A549 (cell line): Measurements from ENCODE around the gene CAMK4. TPM values are rescaled to one million over a fixed set of nuclear protein-coding genes. Genes with fewer than 3 reads are reported as not detected.

Experiments
- ATAC-seq, 2 experiments: fragments of 200-7000 bp in 1 of 2; fragments of >200 bp in 1 of 2; cut with Nextera tagmentation in 1 of 2; cut with Tn5 transposase in 1 of 2; 3 replicates each; pipeline versions ENCODE4 v1.8.0 to v1.9.1; 2018 to 2020; ENCODE audit warnings: mild to moderate bottlenecking in 1 of 2, moderate library complexity in 1 of 2
- CTCF ChIA-PET: fragments of 300-600 bp; sonication (Branson Sonifier 250); formaldehyde crosslinking; extraction: SDS; loops from one replicate; lab custom pipeline; 2021; ENCODE audit warnings: antibody characterized with exemption, inconsistent platforms; lab: Yijun Ruan, JAX
- POLR2A ChIA-PET: fragments of 350-600 bp; formaldehyde crosslinking; extraction: SDS; loops from one replicate; lab custom pipeline; 2021; ENCODE audit warnings: antibody characterized with exemption, inconsistent platforms; lab: Yijun Ruan, JAX
- DNase-seq, 2 experiments: peaks; one replicate each; pipeline versions ENCODE4 v3.0.0 to v3.0.0-alpha.2; 2011 to 2016; ENCODE audit warnings: low read depth in 1 of 2, low spot score in 1 of 2
- FAIRE-seq: peaks from 2 replicates; lab custom pipeline; 2011; peaks lifted over from hg19 to GRCh38; lab: Jason Lieb, UNC
- H3K27ac ChIP-seq, 2 experiments: fragments of >200 bp; sonication (Bioruptor Twin); formaldehyde crosslinking; 3 replicates each; pipeline ENCODE4 v1.5.1; 2016 to 2017
- H3K4me1 ChIP-seq: fragments of >200 bp; sonication (Bioruptor Twin); formaldehyde crosslinking; 3 replicates; pipeline ENCODE4 v1.6.1; 2016
- H3K4me2 ChIP-seq: fragments of >200 bp; sonication (Bioruptor Twin); formaldehyde crosslinking; 3 replicates; pipeline ENCODE4 v1.6.1; 2016
- H3K4me3 ChIP-seq: fragments of >200 bp; sonication (Bioruptor Twin); formaldehyde crosslinking; 3 replicates; pipeline ENCODE4 v1.5.1; 2016
- H3K9me3 ChIP-seq: fragments of >200 bp; sonication (Bioruptor Twin); formaldehyde crosslinking; 3 replicates; pipeline ENCODE4 v1.6.1; 2016
- BHLHE40 ChIP-seq: IDR thresholded peaks from 2 replicates; pipeline ENCODE4 v1.6.1; 2012; ENCODE audit warnings: low read depth, low read length, inconsistent platforms
- CHD2 ChIP-seq: fragments of 150-350 bp; IDR thresholded peaks from 2 replicates; pipeline ENCODE4 v1.6.1; 2014; ENCODE audit warnings: low read length; ENCODE audit not compliant: partially characterized antibody
- ELK1 ChIP-seq: fragments of 150-350 bp; IDR thresholded peaks from 2 replicates; pipeline ENCODE4 v1.6.1; 2014; ENCODE audit warnings: low read depth, mild to moderate bottlenecking, low read length
- FOSL2 ChIP-seq, 2 experiments: fragments of 450-650 bp in 1 of 2; fragments of >200 bp in 1 of 2; sonication (Bioruptor Twin) in 1 of 2; formaldehyde crosslinking; IDR thresholded peaks; 2 replicates each; pipeline versions ENCODE4 v1.5.0 to v1.6.1; 2016 to 2020; ENCODE audit warnings: mild to moderate bottlenecking in 1 of 2, moderate library complexity in 1 of 2
- FOXS1 ChIP-seq: fragments of 250-450 bp; sonication (Bioruptor Pico); IDR thresholded peaks from 2 replicates; pipeline ENCODE4 v1.5.0; 2020; ENCODE audit warnings: mild to moderate bottlenecking, moderate library complexity
- GATA3 ChIP-seq: IDR thresholded peaks from 2 replicates; pipeline ENCODE4 v1.6.1; 2012; ENCODE audit warnings: borderline replicate concordance
- HDAC2 ChIP-seq: fragments of 200-600 bp; sonication (generic); IDR thresholded peaks from 2 replicates; pipeline ENCODE4 v1.6.1; 2016
- HMGXB4 ChIP-seq: fragments of 250-450 bp; sonication (Bioruptor Pico); IDR thresholded peaks from 2 replicates; pipeline ENCODE4 v1.5.0; 2021; ENCODE audit warnings: mild to moderate bottlenecking, moderate library complexity, borderline replicate concordance
- JUN ChIP-seq, 2 experiments: fragments of >200 bp; sonication (Bioruptor Twin); formaldehyde crosslinking; IDR thresholded peaks; 2 replicates in 1 of 2; 3 replicates in 1 of 2; pipeline ENCODE4 v1.6.1; 2016 to 2017
- KDM1A ChIP-seq: fragments of 200-600 bp; sonication (generic); IDR thresholded peaks from 2 replicates; pipeline ENCODE4 v1.6.1; 2016; ENCODE audit warnings: low read depth, mild to moderate bottlenecking
- MAFK ChIP-seq: fragments of 450-650 bp; IDR thresholded peaks from 2 replicates; pipeline ENCODE4 v1.6.1; 2014; ENCODE audit not compliant: partially characterized antibody
- MAZ ChIP-seq: fragments of 150-350 bp; IDR thresholded peaks from 2 replicates; pipeline ENCODE4 v1.6.1; 2014; ENCODE audit warnings: antibody characterized with exemption, low read depth, low read length, borderline replicate concordance
- NFE2L2 ChIP-seq: fragments of 150-350 bp; conservative IDR thresholded peaks from 2 replicates; pipeline ENCODE4 v1.6.1; 2014; ENCODE audit warnings: low read length
- NR3C1 ChIP-seq: fragments of >200 bp; sonication (Bioruptor Twin); formaldehyde crosslinking; IDR thresholded peaks from 3 replicates; pipeline ENCODE4 v1.6.1; 2017
- PHF8 ChIP-seq: fragments of 200-600 bp; sonication (generic); IDR thresholded peaks from 2 replicates; pipeline ENCODE4 v1.6.1; 2016; ENCODE audit warnings: low read depth, mild to moderate bottlenecking, antibody characterized with exemption, moderate library complexity, borderline replicate concordance
- POLR2A ChIP-seq: IDR thresholded peaks from 2 replicates; pipeline ENCODE4 v1.6.1; 2012; ENCODE audit warnings: mild to moderate bottlenecking, low read length
- RFX5 ChIP-seq: fragments of 450-650 bp; IDR thresholded peaks from 2 replicates; pipeline ENCODE4 v1.7.1; 2014; ENCODE audit warnings: antibody characterized with exemption, mild to moderate bottlenecking, moderate library complexity
- RNF2 ChIP-seq: fragments of 200-600 bp; sonication (generic); IDR thresholded peaks from 2 replicates; pipeline ENCODE4 v1.6.1; 2016; ENCODE audit warnings: low read depth, mild to moderate bottlenecking, antibody characterized with exemption, moderate library complexity, borderline replicate concordance
- TFCP2L1 ChIP-seq: fragments of 250-450 bp; sonication (Bioruptor Pico); IDR thresholded peaks from 2 replicates; pipeline ENCODE4 v1.5.0; 2021; ENCODE audit warnings: mild to moderate bottlenecking
- TP53 ChIP-seq: fragments of 250-450 bp; sonication (Bioruptor Pico); IDR thresholded peaks from 2 replicates; pipeline ENCODE4 v1.5.0; 2021; ENCODE audit warnings: mild to moderate bottlenecking, moderate library complexity
- ZFP36 ChIP-seq: fragments of 450-650 bp; IDR thresholded peaks from 2 replicates; pipeline ENCODE4 v1.6.1; 2014; ENCODE audit warnings: borderline replicate concordance; ENCODE audit not compliant: partially characterized antibody
- ZNF302 ChIP-seq: fragments of 250-450 bp; sonication (Bioruptor Pico); IDR thresholded peaks from 2 replicates; pipeline ENCODE4 v1.9.0; 2021; ENCODE audit warnings: inconsistent platforms, mild to moderate bottlenecking, moderate library complexity
- polyA plus RNA-seq, 4 experiments: library from polyadenylated mRNA; depleted of rRNA in 3 of 4; stranded (reverse); fragments of >200 nt; fragmentation: RNase III in 1 of 4; extraction: RNeasy Plus Mini Kit Qiagen cat#74134 plus additional on column Dnase treatment in 1 of 4; gene quantifications; 2 replicates in 3 of 4; 3 replicates in 1 of 4; pipeline ENCODE4 v1.2.3, GENCODE V29; 2011 to 2017
- TF ChIP-seq, protein P1 (sequence below): IDR thresholded peaks from 2 replicates; pipeline ENCODE4 v1.6.1; 2012; ENCODE audit warnings: low read depth, borderline replicate concordance
- TF ChIP-seq, protein P2 (sequence below): fragments of >200 bp; sonication (Bioruptor Twin); formaldehyde crosslinking; IDR thresholded peaks from 2 replicates; pipeline ENCODE4 v1.6.1; 2016
- TF ChIP-seq, protein P3 (sequence below): fragments of 250-450 bp; sonication (Bioruptor Pico); IDR thresholded peaks from 2 replicates; pipeline ENCODE4 v1.5.0; 2020; ENCODE audit warnings: low read depth, mild to moderate bottlenecking, moderate library complexity
- TF ChIP-seq, protein P4 (sequence below): fragments of >200 bp; sonication (Bioruptor Twin); formaldehyde crosslinking; IDR thresholded peaks from 3 replicates; pipeline ENCODE4 v1.5.1; 2016

Gene CAMK4
- polyA plus RNA-seq, 2 of the 4 experiments (the other 2 are of a cell fraction): not detected

DNA sequence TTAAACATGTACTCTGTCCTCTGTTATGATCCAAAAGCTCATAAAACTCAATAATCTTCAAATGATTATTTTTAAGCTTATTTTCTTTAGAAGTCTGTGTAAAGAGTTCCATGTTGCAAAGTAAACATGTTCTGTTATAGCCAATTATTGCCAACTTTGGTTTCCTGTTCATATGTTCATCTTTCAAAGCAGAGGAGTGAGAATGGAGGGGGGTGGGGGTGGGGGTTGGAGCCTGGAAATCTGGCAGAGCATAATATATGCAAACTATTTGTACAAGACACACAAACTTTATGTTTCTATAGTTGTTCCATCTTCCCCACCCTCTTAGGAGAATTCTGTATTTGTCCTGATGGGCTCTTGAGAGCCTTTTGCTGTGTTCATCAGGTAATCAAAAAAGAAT is 153.1 kb downstream of the CAMK4 start:
- no peak for ATAC-seq
- Histone ChIP-seq H3K4me1 (no peaks in the 10 kb centered on the region), H3K27ac (no peak overlapping the region), H3K4me2 (no peak overlapping the region), H3K9me3 (no peaks in the 10 kb centered on the region), H3K4me3 (no peak overlapping the region)
- no peak for FAIRE-seq
- POLR2A ChIA-PET: no interaction called here
- no peak for DNase-seq
- TF ChIP-seq TFCP2L1 (CRISPR knock-in tag): no peak
- TF ChIP-seq KDM1A: no peak
- TF ChIP-seq NR3C1: no peak
- no peak for TF ChIP-seq BHLHE40
- no peak for TF ChIP-seq MAFK
- TF ChIP-seq FOXS1 (CRISPR knock-in tag): no peak
- TF ChIP-seq RNF2: no peak
- TF ChIP-seq FOSL2 (IDR thresholded peaks at IDR 0.05): no peak
- no peak for TF ChIP-seq FOSL2 (CRISPR knock-in tag; IDR thresholded peaks at IDR 0.05)
- no peak for TF ChIP-seq POLR2A
- TF ChIP-seq TP53 (CRISPR knock-in tag): no peak
- TF ChIP-seq HDAC2: no peak
- TF ChIP-seq ZFP36: no peak
- no peak for TF ChIP-seq ELK1
- no peak for TF ChIP-seq GATA3
- TF ChIP-seq, protein P1, sequence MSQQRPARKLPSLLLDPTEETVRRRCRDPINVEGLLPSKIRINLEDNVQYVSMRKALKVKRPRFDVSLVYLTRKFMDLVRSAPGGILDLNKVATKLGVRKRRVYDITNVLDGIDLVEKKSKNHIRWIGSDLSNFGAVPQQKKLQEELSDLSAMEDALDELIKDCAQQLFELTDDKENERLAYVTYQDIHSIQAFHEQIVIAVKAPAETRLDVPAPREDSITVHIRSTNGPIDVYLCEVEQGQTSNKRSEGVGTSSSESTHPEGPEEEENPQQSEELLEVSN: no peak
- TF ChIP-seq RFX5: no peak
- TF ChIP-seq, protein P2, sequence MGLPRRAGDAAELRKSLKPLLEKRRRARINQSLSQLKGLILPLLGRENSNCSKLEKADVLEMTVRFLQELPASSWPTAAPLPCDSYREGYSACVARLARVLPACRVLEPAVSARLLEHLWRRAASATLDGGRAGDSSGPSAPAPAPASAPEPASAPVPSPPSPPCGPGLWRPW: no peak
- TF ChIP-seq CHD2: no peak
- CTCF ChIA-PET: no interaction called here

GRCh38 chr5:111379391-111379816 is 155.2 kb downstream of the CAMK4 start:
- no peak for FAIRE-seq
- POLR2A ChIA-PET: no interaction called here
- no peak for ATAC-seq

More at GRCh38 chr5:111379391-111379816, 155.2 kb downstream of the CAMK4 start:
- Histone ChIP-seq H3K4me1 (no peaks in the 10 kb centered on the region), H3K4me2 (no peak overlapping the region), H3K27ac (no peak overlapping the region), H3K9me3 (no peaks in the 10 kb centered on the region), H3K4me3 (no peak overlapping the region)
- no peak for DNase-seq
- CTCF ChIA-PET: no interaction called here
- no peak for TF ChIP-seq ELK1
- TF ChIP-seq, protein P3, sequence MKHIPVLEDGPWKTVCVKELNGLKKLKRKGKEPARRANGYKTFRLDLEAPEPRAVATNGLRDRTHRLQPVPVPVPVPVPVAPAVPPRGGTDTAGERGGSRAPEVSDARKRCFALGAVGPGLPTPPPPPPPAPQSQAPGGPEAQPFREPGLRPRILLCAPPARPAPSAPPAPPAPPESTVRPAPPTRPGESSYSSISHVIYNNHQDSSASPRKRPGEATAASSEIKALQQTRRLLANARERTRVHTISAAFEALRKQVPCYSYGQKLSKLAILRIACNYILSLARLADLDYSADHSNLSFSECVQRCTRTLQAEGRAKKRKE (CRISPR knock-in tag): no peak
- TF ChIP-seq ZNF302 (CRISPR knock-in tag): no peak
- no peak for TF ChIP-seq PHF8
- TF ChIP-seq, protein P4, sequence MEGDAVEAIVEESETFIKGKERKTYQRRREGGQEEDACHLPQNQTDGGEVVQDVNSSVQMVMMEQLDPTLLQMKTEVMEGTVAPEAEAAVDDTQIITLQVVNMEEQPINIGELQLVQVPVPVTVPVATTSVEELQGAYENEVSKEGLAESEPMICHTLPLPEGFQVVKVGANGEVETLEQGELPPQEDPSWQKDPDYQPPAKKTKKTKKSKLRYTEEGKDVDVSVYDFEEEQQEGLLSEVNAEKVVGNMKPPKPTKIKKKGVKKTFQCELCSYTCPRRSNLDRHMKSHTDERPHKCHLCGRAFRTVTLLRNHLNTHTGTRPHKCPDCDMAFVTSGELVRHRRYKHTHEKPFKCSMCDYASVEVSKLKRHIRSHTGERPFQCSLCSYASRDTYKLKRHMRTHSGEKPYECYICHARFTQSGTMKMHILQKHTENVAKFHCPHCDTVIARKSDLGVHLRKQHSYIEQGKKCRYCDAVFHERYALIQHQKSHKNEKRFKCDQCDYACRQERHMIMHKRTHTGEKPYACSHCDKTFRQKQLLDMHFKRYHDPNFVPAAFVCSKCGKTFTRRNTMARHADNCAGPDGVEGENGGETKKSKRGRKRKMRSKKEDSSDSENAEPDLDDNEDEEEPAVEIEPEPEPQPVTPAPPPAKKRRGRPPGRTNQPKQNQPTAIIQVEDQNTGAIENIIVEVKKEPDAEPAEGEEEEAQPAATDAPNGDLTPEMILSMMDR: no peak
- no peak for TF ChIP-seq JUN (IDR thresholded peaks at IDR 0.05)
- TF ChIP-seq NFE2L2: no peak
- TF ChIP-seq HMGXB4 (CRISPR knock-in tag): no peak
- no peak for TF ChIP-seq FOSL2 (IDR thresholded peaks at IDR 0.05)
- no peak for TF ChIP-seq FOSL2 (CRISPR knock-in tag; IDR thresholded peaks at IDR 0.05)
- TF ChIP-seq MAZ: no peak
- TF ChIP-seq ZFP36: no peak
- no peak for TF ChIP-seq BHLHE40
